HepG2 (cell line): ENCODE results near the gene BAIAP3. TPM values are rescaled to one million over a fixed set of nuclear protein-coding genes. Genes with fewer than 3 reads are reported as not detected.

Experiments
- HMGXB3 ChIP-seq: sonication (generic); formaldehyde crosslinking; IDR thresholded peaks from 2 replicates; pipeline ENCODE4 v1.4.0; 2020; ENCODE audit warnings: missing genetic modification reagents, borderline replicate concordance
- MXI1 ChIP-seq: IDR thresholded peaks from 3 replicates; pipeline ENCODE4 v1.6.1; 2012; ENCODE audit warnings: low read depth, low read length, inconsistent platforms, borderline replicate concordance
- ZBED4 ChIP-seq: sonication (generic); formaldehyde crosslinking; IDR thresholded peaks from 2 replicates; pipeline ENCODE4 v1.4.0; 2020; ENCODE audit warnings: missing genetic modification reagents, borderline replicate concordance
- ZHX2 ChIP-seq, 2 experiments: sonication (generic) in 1 of 2; formaldehyde crosslinking in 1 of 2; IDR thresholded peaks; 2 replicates each; pipeline versions ENCODE4 v1.6.1 to v1.9.0; 2014 to 2022; ENCODE audit warnings: antibody characterized with exemption in 1 of 2, borderline replicate concordance in 1 of 2, inconsistent platforms in 1 of 2, low read depth in 1 of 2, missing genetic modification reagents in 1 of 2
- ZUFSP ChIP-seq: sonication (generic); formaldehyde crosslinking; IDR thresholded peaks from 2 replicates; pipeline ENCODE4 v1.9.0; 2021; ENCODE audit warnings: missing genetic modification reagents, mild to moderate bottlenecking, borderline replicate concordance
- polyA plus RNA-seq, 8 experiments: library from polyadenylated mRNA; depleted of rRNA in 3 of 8; stranded (reverse) in 7 of 8; unstranded in 1 of 8; fragments of >200 nt; fragmentation: Illumina TruSeq in 4 of 8; extraction: Trizol in 4 of 8; gene quantifications; 2 replicates each; pipeline versions ENCODE4 v1.2.1 to v1.2.3, GENCODE V29; 2011 to 2016; ENCODE audit warnings: low read depth in 4 of 8, missing spikeins in 1 of 8, mixed read lengths in 1 of 8; ENCODE audit not compliant: insufficient read depth in 1 of 8
- total RNA-seq, 5 experiments: library from RNA; depleted of rRNA; stranded (reverse); fragments of >200 nt; fragmentation: Illumina TruSeq; extraction: Trizol; gene quantifications; 2 replicates each; pipeline ENCODE4 v1.2.3, GENCODE V29; 2016; ENCODE audit warnings: low read depth in 1 of 5

BAIAP3 gene
- total and polyA plus RNA-seq, 2 of the 13 experiments (the other 11 are each of a cell fraction or from before 2014, with no cell fraction given), result 3.2 to 5.7 TPM

- 0 out of 2 replicates have a peak, but pooled peaks have one; percentile 23 for TF ChIP-seq ZHX2 (IDR thresholded peaks at IDR 0.05; ENCODE audit: low read depth)
- TF ChIP-seq ZHX2 (CRISPR knock-in tag; IDR thresholded peaks at IDR 0.05; ENCODE audit: borderline replicate concordance), result no peak
- TF ChIP-seq ZBED4, result no peak
- TF ChIP-seq MXI1, result peak; percentile 58; the same call in 1 of the 3 replicates
- TF ChIP-seq HMGXB3 (CRISPR knock-in tag), result 0 out of 2 replicates have a peak, but pooled peaks have one; percentile 16
- TF ChIP-seq ZUFSP (CRISPR knock-in tag), result no peak
These were observed 32.6 kb upstream of the BAIAP3 start (continued) for GRCh38 chr16:1300664-1301476.
